ENCODE measurements around the gene SPATA9. TPM values are rescaled to one million over a fixed set of nuclear protein-coding genes. Genes with fewer than 3 reads are reported as not detected.

The SPATA9 gene
- total RNA-seq, 4 donors from 2014 or later: 0.76 TPM; not detected in 3

DNA sequence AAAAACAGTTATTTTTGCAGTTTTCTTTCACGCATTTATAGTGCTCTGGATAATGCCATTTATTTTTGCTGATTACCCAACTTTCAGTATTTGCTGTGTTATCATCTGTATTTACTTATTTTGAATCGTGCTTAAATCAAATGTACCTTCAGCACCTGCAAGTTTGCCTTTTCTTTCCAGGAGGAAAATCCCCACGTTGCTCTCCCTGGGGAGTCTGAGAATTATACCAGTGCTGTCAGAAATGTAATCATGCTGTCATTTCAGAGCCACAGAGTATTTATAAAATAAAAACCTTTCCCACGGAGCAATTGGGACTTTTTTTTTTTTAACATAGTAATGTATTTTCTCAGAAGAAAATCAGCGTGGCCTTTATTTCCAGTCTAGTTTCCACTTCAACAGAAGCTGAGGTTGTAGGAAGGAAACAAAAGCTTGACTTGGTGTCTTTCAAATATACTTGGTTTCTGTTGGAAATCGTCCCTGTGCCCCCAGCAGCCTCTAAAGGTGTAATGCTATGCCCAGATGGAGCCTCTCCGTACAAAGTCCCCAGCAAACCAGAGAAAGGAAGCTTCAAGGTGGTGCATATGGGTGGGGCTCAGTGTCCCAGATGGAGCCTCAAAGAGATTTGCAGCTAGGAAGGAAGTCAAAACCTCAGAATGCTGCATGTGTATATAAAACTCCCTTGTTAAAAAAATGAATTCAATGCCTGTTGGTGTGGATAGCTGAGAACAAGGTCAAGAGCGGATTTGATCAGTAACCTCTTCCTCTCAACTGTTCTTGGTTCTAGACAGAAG, 60.8 kb downstream of the SPATA9 start:
- peak overlapping the region in 3 of 4 donors; percentile 58 to 73 (median 60) for H3K4me3 ChIP-seq
- in situ Hi-C loops (cut with MboI; ENCODE audit: low sequenced_read_pairs in 4 of 4): no loop called here
- ATAC-seq: no peak

DNA sequence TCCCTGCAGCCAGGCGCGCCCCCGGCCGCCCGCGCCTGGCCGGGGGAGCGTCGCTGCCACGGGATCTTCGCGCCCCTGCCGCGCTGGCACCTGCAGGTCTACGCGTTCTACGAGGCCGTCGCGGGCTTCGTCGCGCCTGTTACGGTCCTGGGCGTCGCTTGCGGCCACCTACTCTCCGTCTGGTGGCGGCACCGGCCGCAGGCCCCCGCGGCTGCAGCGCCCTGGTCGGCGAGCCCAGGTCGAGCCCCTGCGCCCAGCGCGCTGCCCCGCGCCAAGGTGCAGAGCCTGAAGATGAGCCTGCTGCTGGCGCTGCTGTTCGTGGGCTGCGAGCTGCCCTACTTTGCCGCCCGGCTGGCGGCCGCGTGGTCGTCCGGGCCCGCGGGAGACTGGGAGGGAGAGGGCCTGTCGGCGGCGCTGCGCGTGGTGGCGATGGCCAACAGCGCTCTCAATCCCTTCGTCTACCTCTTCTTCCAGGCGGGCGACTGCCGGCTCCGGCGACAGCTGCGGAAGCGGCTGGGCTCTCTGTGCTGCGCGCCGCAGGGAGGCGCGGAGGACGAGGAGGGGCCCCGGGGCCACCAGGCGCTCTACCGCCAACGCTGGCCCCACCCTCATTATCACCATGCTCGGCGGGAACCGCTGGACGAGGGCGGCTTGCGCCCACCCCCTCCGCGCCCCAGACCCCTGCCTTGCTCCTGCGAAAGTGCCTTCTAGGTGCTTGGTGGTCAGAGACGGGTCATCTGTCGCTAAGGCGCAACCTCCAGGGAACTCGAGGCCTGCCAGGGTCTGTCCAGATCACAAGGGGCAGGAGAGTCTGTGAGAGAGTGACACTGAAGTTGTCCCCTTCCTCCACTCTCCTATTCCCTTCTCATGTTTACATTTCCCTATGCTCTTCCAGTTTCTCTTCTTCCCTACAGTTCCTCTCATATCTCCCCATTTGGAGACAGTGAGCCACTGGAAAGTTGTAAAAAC, 61.6 kb downstream of the SPATA9 start:
- H3K9me3 ChIP-seq: no peaks in the 10 kb centered on the region
- peak overlapping the region; percentile 58 to 73 (median 64) for H3K4me3 ChIP-seq
- H3K4me1 ChIP-seq: peaks cover 6 to 16% of the 10 kb centered on the region in 2 donors
- H3K27ac ChIP-seq: peak overlapping the region; percentile 29 to 70 (median 51)
- intact Hi-C loops (cut with DNase I; ENCODE audit: low total_unique reads) (loop anchor here (2.0 kb wide), 1 partner anchor 66 kb away; the partner anchor contains the start of genes ARSK and SKIC3), in situ Hi-C loops (cut with MboI; ENCODE audit: low sequenced_read_pairs in 4 of 4) (no loop called here)
- ATAC-seq (peak; percentile 71 to 73), DNase-seq (peak in 1 of 2 donors; percentile 31)
- H3K36me3 ChIP-seq: no peaks in the 10 kb centered on the region
- TF ChIP-seq, protein P1, sequence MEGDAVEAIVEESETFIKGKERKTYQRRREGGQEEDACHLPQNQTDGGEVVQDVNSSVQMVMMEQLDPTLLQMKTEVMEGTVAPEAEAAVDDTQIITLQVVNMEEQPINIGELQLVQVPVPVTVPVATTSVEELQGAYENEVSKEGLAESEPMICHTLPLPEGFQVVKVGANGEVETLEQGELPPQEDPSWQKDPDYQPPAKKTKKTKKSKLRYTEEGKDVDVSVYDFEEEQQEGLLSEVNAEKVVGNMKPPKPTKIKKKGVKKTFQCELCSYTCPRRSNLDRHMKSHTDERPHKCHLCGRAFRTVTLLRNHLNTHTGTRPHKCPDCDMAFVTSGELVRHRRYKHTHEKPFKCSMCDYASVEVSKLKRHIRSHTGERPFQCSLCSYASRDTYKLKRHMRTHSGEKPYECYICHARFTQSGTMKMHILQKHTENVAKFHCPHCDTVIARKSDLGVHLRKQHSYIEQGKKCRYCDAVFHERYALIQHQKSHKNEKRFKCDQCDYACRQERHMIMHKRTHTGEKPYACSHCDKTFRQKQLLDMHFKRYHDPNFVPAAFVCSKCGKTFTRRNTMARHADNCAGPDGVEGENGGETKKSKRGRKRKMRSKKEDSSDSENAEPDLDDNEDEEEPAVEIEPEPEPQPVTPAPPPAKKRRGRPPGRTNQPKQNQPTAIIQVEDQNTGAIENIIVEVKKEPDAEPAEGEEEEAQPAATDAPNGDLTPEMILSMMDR (IDR thresholded peaks at IDR 0.05 in 4 of 5, conservative IDR thresholded peaks at IDR 0.05 in 1 of 5): peak in 1 of 5 experiments; percentile 13
- TF ChIP-seq POLR2A (IDR thresholded peaks at IDR 0.05): no peak
- no peaks in the 10 kb centered on the region for H3K27me3 ChIP-seq

More for the DNA sequence above, 60.8 kb downstream of the SPATA9 start:
- no peaks in the 10 kb centered on the region for H3K9me3 ChIP-seq
- H3K4me1 ChIP-seq: peaks cover 6 to 16% of the 10 kb centered on the region in 2 donors
- H3K27me3 ChIP-seq: no peaks in the 10 kb centered on the region
- DNase-seq: no peak
- intact Hi-C loops (cut with DNase I; ENCODE audit: low total_unique reads): loop anchor here (2.0 kb wide), 1 partner anchor 67 kb away; the partner anchor contains the start of genes ARSK and SKIC3
- TF ChIP-seq POLR2A (IDR thresholded peaks at IDR 0.05): no peak
- TF ChIP-seq, protein P1 (IDR thresholded peaks at IDR 0.05 in 4 of 5, conservative IDR thresholded peaks at IDR 0.05 in 1 of 5): no peak
- H3K36me3 ChIP-seq: no peaks in the 10 kb centered on the region
- H3K27ac ChIP-seq: no peak overlapping the region

DNA sequence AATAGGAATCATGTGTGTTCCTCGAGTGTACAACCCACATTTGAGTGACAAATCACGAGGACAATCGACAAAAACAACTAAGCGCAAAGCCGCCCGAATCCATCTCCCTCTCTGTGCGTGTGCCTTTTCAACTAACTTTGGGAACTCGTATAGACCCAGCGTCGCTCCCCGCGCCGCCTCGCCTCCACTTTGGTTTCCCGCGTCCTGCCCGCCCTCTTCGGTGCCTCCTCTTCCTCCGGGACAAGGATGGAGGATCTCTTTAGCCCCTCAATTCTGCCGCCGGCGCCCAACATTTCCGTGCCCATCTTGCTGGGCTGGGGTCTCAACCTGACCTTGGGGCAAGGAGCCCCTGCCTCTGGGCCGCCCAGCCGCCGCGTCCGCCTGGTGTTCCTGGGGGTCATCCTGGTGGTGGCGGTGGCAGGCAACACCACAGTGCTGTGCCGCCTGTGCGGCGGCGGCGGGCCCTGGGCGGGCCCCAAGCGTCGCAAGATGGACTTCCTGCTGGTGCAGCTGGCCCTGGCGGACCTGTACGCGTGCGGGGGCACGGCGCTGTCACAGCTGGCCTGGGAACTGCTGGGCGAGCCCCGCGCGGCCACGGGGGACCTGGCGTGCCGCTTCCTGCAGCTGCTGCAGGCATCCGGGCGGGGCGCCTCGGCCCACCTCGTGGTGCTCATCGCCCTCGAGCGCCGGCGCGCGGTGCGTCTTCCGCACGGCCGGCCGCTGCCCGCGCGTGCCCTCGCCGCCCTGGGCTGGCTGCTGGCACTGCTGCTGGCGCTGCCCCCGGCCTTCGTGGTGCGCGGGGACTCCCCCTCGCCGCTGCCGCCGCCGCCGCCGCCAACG, 62.5 kb downstream of the SPATA9 start, which contains the start of gene GPR150:
TSS of gene GPR150 (plus strand) at position 58 of the 840 bp plus-strand sequence. CDS start at position 247, 189 bp downstream.
- peak in 1 of 2 donors; percentile 59 for DNase-seq
- intact Hi-C loops (cut with DNase I; ENCODE audit: low total_unique reads): loop anchor here (2.0 kb wide), 1 partner anchor 65 kb away; the partner anchor contains the start of genes ARSK and SKIC3
- peak within 1 kb of the TSS; percentile 29 to 70 (median 51) for H3K27ac ChIP-seq
- H3K27me3 ChIP-seq: no peaks in the 10 kb centered on the region
- in situ Hi-C loops (cut with MboI; ENCODE audit: low sequenced_read_pairs in 4 of 4): no loop called here
- TF ChIP-seq, protein P1 (IDR thresholded peaks at IDR 0.05 in 4 of 5, conservative IDR thresholded peaks at IDR 0.05 in 1 of 5): no peak
- peak in 1 of 2 donors; percentile 13 for TF ChIP-seq POLR2A (IDR thresholded peaks at IDR 0.05)
- H3K4me3 ChIP-seq: peak within 1 kb of the TSS; percentile 58 to 82 (median 66)
- peaks cover 6 to 16% of the 10 kb centered on the region in 2 donors for H3K4me1 ChIP-seq
- H3K9me3 ChIP-seq: no peaks in the 10 kb centered on the region
- no peaks in the 10 kb centered on the region for H3K36me3 ChIP-seq
- ATAC-seq: peak; percentile 69 to 70
